ENCODE results near the gene ARVCF.

Gene ARVCF

GRCh38 chr22:20055144-20055543, 38.5 kb upstream of the ARVCF start:
- Histone ChIP-seq H3K27ac (replicated peaks; ENCODE audit: low read length) (no peak overlapping the region), H3K14ac (ENCODE audit: low read length) (no peak overlapping the region), H2BK15ac (ENCODE audit: low read length) (no peak overlapping the region), H2BK120ac (ENCODE audit: low read depth, low read length) (no peak overlapping the region), H3K4me1 (ENCODE audit: control insufficient read depth in 2 of 2, insufficient read depth in 1 of 2, low read depth in 1 of 2, low read length in 2 of 2) (no peaks in the 10 kb centered on the region), H4K8ac (ENCODE audit: low read depth, low read length) (no peak overlapping the region), H3K9ac (ENCODE audit: low read depth, low read length, poor library complexity) (no peak overlapping the region), H3K4ac (ENCODE audit: low read length) (no peak overlapping the region), H3K27me3 (ENCODE audit: control insufficient read depth in 3 of 3, insufficient read depth in 3 of 3, low read depth in 1 of 3, low read length in 3 of 3) (no peaks in the 10 kb centered on the region), H3K9me3 (replicated peaks in 1 of 2; ENCODE audit: control insufficient read depth in 2 of 2, insufficient read depth in 1 of 2, low read depth in 1 of 2, low read length in 2 of 2) (no peaks in the 10 kb centered on the region), H3K23ac (ENCODE audit: low read depth, low read length, poor library complexity) (no peak overlapping the region), H3K18ac (ENCODE audit: low read length) (no peak overlapping the region), H3K4me2 (ENCODE audit: insufficient read depth, low read length, poor library complexity, severe bottlenecking) (no peak overlapping the region), H3K4me3 (ENCODE audit: low read length in 2 of 2) (no peak overlapping the region), H3K36me3 (replicated peaks in 1 of 2; ENCODE audit: control insufficient read depth in 2 of 2, insufficient read depth in 2 of 2, low read length in 2 of 2) (peaks cover 0 to 6% of the 10 kb centered on the region in 2 donors), H3K79me1 (ENCODE audit: low read depth, low read length) (peaks cover 7% of the 10 kb centered on the region), H2AFZ (ENCODE audit: low read length) (no peak overlapping the region), H2BK5ac (ENCODE audit: low read length) (no peak overlapping the region), H4K91ac (ENCODE audit: low read depth, low read length, poor library complexity) (no peak overlapping the region), H2AK5ac (ENCODE audit: low read depth, low read length) (no peak overlapping the region), H2BK12ac (ENCODE audit: low read length) (no peak overlapping the region)
- no peak for DNase-seq (ENCODE audit: low spot score)
- no CpG with 5 or more reads among the region's 2 CpGs for WGBS, 2 donors (ENCODE audit: extremely low coverage in 2 of 2, insufficient read length in 2 of 2, insufficient replicate concordance in 1 of 2)

GRCh38 chr22:20054485-20054884, 37.9 kb upstream of the ARVCF start:
- Histone ChIP-seq H3K27me3 (ENCODE audit: control insufficient read depth in 3 of 3, insufficient read depth in 3 of 3, low read depth in 1 of 3, low read length in 3 of 3) (no peaks in the 10 kb centered on the region), H4K91ac (ENCODE audit: low read depth, low read length, poor library complexity) (no peak overlapping the region)
- WGBS, 2 donors (ENCODE audit: extremely low coverage in 2 of 2, insufficient read length in 2 of 2, insufficient replicate concordance in 1 of 2): no CpG with 5 or more reads among the region's 6 CpGs

GRCh38 chr22:20054034-20054427, 37.4 kb upstream of the ARVCF start:
- Histone ChIP-seq H3K23ac (ENCODE audit: low read depth, low read length, poor library complexity) (peak overlapping the region; percentile 8), H3K4me1 (ENCODE audit: control insufficient read depth in 2 of 2, insufficient read depth in 1 of 2, low read depth in 1 of 2, low read length in 2 of 2) (no peaks in the 10 kb centered on the region), H3K27me3 (ENCODE audit: control insufficient read depth in 3 of 3, insufficient read depth in 3 of 3, low read depth in 1 of 3, low read length in 3 of 3) (no peaks in the 10 kb centered on the region), H3K18ac (ENCODE audit: low read length) (no peak overlapping the region), H3K9ac (ENCODE audit: low read depth, low read length, poor library complexity) (peak overlapping the region; percentile 4), H3K79me1 (ENCODE audit: low read depth, low read length) (peaks cover 7% of the 10 kb centered on the region), H3K27ac (replicated peaks; ENCODE audit: low read length) (no peak overlapping the region), H2BK12ac (ENCODE audit: low read length) (no peak overlapping the region), H4K8ac (ENCODE audit: low read depth, low read length) (peak overlapping the region; percentile 43), H4K91ac (ENCODE audit: low read depth, low read length, poor library complexity) (no peak overlapping the region), H3K4me3 (ENCODE audit: low read length in 2 of 2) (no peak overlapping the region), H2AK5ac (ENCODE audit: low read depth, low read length) (no peak overlapping the region), H3K14ac (ENCODE audit: low read length) (peak overlapping the region; percentile 94), H2BK15ac (ENCODE audit: low read length) (no peak overlapping the region), H3K4ac (ENCODE audit: low read length) (no peak overlapping the region), H3K9me3 (replicated peaks in 1 of 2; ENCODE audit: control insufficient read depth in 2 of 2, insufficient read depth in 1 of 2, low read depth in 1 of 2, low read length in 2 of 2) (peaks cover 0 to 2% of the 10 kb centered on the region in 2 donors), H2BK5ac (ENCODE audit: low read length) (peak overlapping the region; percentile 66), H3K36me3 (replicated peaks in 1 of 2; ENCODE audit: control insufficient read depth in 2 of 2, insufficient read depth in 2 of 2, low read length in 2 of 2) (peaks cover 0 to 7% of the 10 kb centered on the region in 2 donors), H2BK120ac (ENCODE audit: low read depth, low read length) (no peak overlapping the region), H3K4me2 (ENCODE audit: insufficient read depth, low read length, poor library complexity, severe bottlenecking) (no peak overlapping the region), H2AFZ (ENCODE audit: low read length) (no peak overlapping the region)
- no peak for DNase-seq (ENCODE audit: low spot score)
- WGBS, 2 donors (ENCODE audit: extremely low coverage in 2 of 2, insufficient read length in 2 of 2, insufficient replicate concordance in 1 of 2): no CpG with 5 or more reads among the region's 12 CpGs

More at GRCh38 chr22:20054485-20054884, 37.9 kb upstream of the ARVCF start:
- Histone ChIP-seq H3K4me2 (ENCODE audit: insufficient read depth, low read length, poor library complexity, severe bottlenecking) (no peak overlapping the region), H2AK5ac (ENCODE audit: low read depth, low read length) (no peak overlapping the region), H2AFZ (ENCODE audit: low read length) (no peak overlapping the region), H4K8ac (ENCODE audit: low read depth, low read length) (no peak overlapping the region), H3K14ac (ENCODE audit: low read length) (no peak overlapping the region), H3K27ac (replicated peaks; ENCODE audit: low read length) (no peak overlapping the region), H3K79me1 (ENCODE audit: low read depth, low read length) (peaks cover 7% of the 10 kb centered on the region), H3K9me3 (replicated peaks in 1 of 2; ENCODE audit: control insufficient read depth in 2 of 2, insufficient read depth in 1 of 2, low read depth in 1 of 2, low read length in 2 of 2) (no peaks in the 10 kb centered on the region), H2BK12ac (ENCODE audit: low read length) (no peak overlapping the region), H3K4me1 (ENCODE audit: control insufficient read depth in 2 of 2, insufficient read depth in 1 of 2, low read depth in 1 of 2, low read length in 2 of 2) (no peaks in the 10 kb centered on the region), H2BK15ac (ENCODE audit: low read length) (no peak overlapping the region), H3K9ac (ENCODE audit: low read depth, low read length, poor library complexity) (no peak overlapping the region), H3K4me3 (ENCODE audit: low read length in 2 of 2) (no peak overlapping the region), H2BK5ac (ENCODE audit: low read length) (peak overlapping the region; percentile 66), H3K18ac (ENCODE audit: low read length) (no peak overlapping the region), H2BK120ac (ENCODE audit: low read depth, low read length) (no peak overlapping the region), H3K23ac (ENCODE audit: low read depth, low read length, poor library complexity) (peak overlapping the region; percentile 8), H3K36me3 (replicated peaks in 1 of 2; ENCODE audit: control insufficient read depth in 2 of 2, insufficient read depth in 2 of 2, low read length in 2 of 2) (peaks cover 0 to 6% of the 10 kb centered on the region in 2 donors), H3K4ac (ENCODE audit: low read length) (no peak overlapping the region)
- DNase-seq (ENCODE audit: low spot score): no peak

- peak overlapping the region; percentile 8 for H3K23ac ChIP-seq (ENCODE audit: low read depth, low read length, poor library complexity)
- H2AFZ ChIP-seq (ENCODE audit: low read length): no peak overlapping the region
- no peak overlapping the region for H2AK5ac ChIP-seq (ENCODE audit: low read depth, low read length)
- no peak overlapping the region for H3K18ac ChIP-seq (ENCODE audit: low read length)
- H3K4me3 ChIP-seq (ENCODE audit: low read length in 2 of 2): peak overlapping the region in 1 of 2 donors; percentile 25
- no peaks in the 10 kb centered on the region for H3K4me1 ChIP-seq (ENCODE audit: control insufficient read depth in 2 of 2, insufficient read depth in 1 of 2, low read depth in 1 of 2, low read length in 2 of 2)
- no peak overlapping the region for H4K8ac ChIP-seq (ENCODE audit: low read depth, low read length)
- no peak overlapping the region for H3K9ac ChIP-seq (ENCODE audit: low read depth, low read length, poor library complexity)
- H3K27me3 ChIP-seq (ENCODE audit: control insufficient read depth in 3 of 3, insufficient read depth in 3 of 3, low read depth in 1 of 3, low read length in 3 of 3): no peaks in the 10 kb centered on the region
- H2BK5ac ChIP-seq (ENCODE audit: low read length): no peak overlapping the region
- H2BK15ac ChIP-seq (ENCODE audit: low read length): no peak overlapping the region
- H3K14ac ChIP-seq (ENCODE audit: low read length): no peak overlapping the region
- peaks cover 0 to 6% of the 10 kb centered on the region in 2 donors for H3K9me3 ChIP-seq (replicated peaks in 1 of 2; ENCODE audit: control insufficient read depth in 2 of 2, insufficient read depth in 1 of 2, low read depth in 1 of 2, low read length in 2 of 2)
- DNase-seq (ENCODE audit: low spot score): no peak
- no peak overlapping the region for H3K27ac ChIP-seq (replicated peaks; ENCODE audit: low read length)
- H3K79me1 ChIP-seq (ENCODE audit: low read depth, low read length): peaks cover 7% of the 10 kb centered on the region
- H3K4me2 ChIP-seq (ENCODE audit: insufficient read depth, low read length, poor library complexity, severe bottlenecking): no peak overlapping the region
- no peak overlapping the region for H4K91ac ChIP-seq (ENCODE audit: low read depth, low read length, poor library complexity)
- peaks cover 0 to 11% of the 10 kb centered on the region in 2 donors for H3K36me3 ChIP-seq (replicated peaks in 1 of 2; ENCODE audit: control insufficient read depth in 2 of 2, insufficient read depth in 2 of 2, low read length in 2 of 2)
- H2BK120ac ChIP-seq (ENCODE audit: low read depth, low read length): no peak overlapping the region
- no peak overlapping the region for H3K4ac ChIP-seq (ENCODE audit: low read length)
- H2BK12ac ChIP-seq (ENCODE audit: low read length): no peak overlapping the region
- WGBS, 2 donors (ENCODE audit: extremely low coverage in 2 of 2, insufficient read length in 2 of 2, insufficient replicate concordance in 1 of 2): no CpG with 5 or more reads among the region's 14 CpGs
Observed at GRCh38 chr22:20053407-20054033, 36.9 kb upstream of the ARVCF start.

Measured in neuronal stem cell (in vitro differentiated cells).